ENCODE measurements around the gene SMIM41.
A peak's percentile ranks its signal among the peaks of the same experiment; 100 is the strongest.

SMIM41 gene

GRCh38 chr12:52035926-52036325 lies 43.6 kb upstream of the SMIM41 start:
- H3K4me3 ChIP-seq (replicated peaks; ENCODE audit: low read depth, low read length) = no peak overlapping the region
- no peak for DNase-seq (ENCODE audit: extremely low read depth, insufficient read length)
- TF ChIP-seq CTCF (IDR thresholded peaks at IDR 0.05; ENCODE audit: insufficient read depth, low read length, poor library complexity, severe bottlenecking) = no peak
- no peaks in the 10 kb centered on the region for H3K36me3 ChIP-seq (ENCODE audit: control insufficient read depth, insufficient read depth, low read length)
- H3K27me3 ChIP-seq (replicated peaks; ENCODE audit: control insufficient read depth, insufficient read depth, low read length) = no peaks in the 10 kb centered on the region

GRCh38 chr12:52036587-52037171 lies 42.8 kb upstream of the SMIM41 start:
- Histone ChIP-seq H3K27me3 (replicated peaks; ENCODE audit: control insufficient read depth, insufficient read depth, low read length) (no peaks in the 10 kb centered on the region), H3K36me3 (ENCODE audit: control insufficient read depth, insufficient read depth, low read length) (no peaks in the 10 kb centered on the region), H3K4me3 (replicated peaks; ENCODE audit: low read depth, low read length) (peak overlapping the region; percentile 55)
- TF ChIP-seq CTCF (IDR thresholded peaks at IDR 0.05; ENCODE audit: insufficient read depth, low read length, poor library complexity, severe bottlenecking) = no peak
- DNase-seq (ENCODE audit: extremely low read depth, insufficient read length) = peak; percentile 83

DNA sequence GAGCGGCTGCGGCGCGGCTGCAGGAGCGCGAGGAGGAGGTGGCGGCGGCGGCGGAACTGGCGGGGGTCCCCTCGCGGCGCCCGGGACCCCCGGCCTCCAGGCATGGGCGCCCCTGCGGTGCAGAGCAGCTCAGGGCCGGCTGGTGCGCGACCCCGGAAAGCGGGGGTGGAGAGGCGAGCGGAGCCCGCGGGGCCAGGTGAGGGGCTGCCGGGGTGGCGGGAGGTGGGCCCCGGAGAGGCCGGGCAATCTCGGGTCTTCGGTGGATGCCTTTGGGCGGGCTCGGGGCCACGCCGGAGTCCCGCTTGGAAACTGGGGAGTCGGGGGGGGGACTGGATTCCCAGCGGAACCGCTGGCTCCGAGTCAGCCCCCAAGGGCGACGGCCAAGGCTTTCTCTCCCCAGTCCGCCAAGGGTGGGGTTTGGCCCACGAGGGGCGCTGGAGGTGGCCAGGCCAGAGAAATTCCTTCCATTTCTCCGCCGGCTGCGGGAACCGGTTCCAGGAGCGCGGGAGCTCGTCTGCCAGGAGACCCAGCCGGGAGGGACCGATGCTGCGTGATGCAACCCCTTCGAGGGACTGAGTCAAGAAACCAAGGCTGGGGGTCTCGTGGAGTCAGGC lies 42.1 kb upstream of the SMIM41 start:
- DNase-seq (ENCODE audit: extremely low read depth, insufficient read length) = no peak
- no peaks in the 10 kb centered on the region for H3K27me3 ChIP-seq (replicated peaks; ENCODE audit: control insufficient read depth, insufficient read depth, low read length)
- TF ChIP-seq CTCF (IDR thresholded peaks at IDR 0.05; ENCODE audit: insufficient read depth, low read length, poor library complexity, severe bottlenecking) = no peak
- H3K4me3 ChIP-seq (replicated peaks; ENCODE audit: low read depth, low read length) = peak overlapping the region; percentile 58
- no peaks in the 10 kb centered on the region for H3K36me3 ChIP-seq (ENCODE audit: control insufficient read depth, insufficient read depth, low read length)

DNA sequence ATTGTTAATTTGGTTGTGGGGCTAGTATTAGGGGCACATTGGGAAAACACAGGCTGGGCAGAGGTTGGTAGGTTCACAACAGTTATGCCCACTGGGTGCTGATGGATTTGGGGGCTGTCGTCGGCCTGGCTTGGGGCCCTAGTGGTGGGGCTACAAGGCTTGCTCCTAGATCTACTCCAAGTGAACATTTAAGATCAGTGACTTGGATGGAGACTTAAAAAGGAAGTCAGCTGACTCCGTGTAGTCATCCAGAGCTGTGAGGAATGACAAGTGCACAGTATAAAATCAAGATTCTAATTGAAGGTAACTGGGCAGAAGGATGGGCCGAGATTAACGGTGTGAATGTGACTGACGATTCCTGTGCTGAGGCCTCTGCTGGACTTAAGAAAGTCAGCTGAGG lies 41.1 kb upstream of the SMIM41 start:
- Histone ChIP-seq H3K36me3 (ENCODE audit: control insufficient read depth, insufficient read depth, low read length) (no peaks in the 10 kb centered on the region), H3K27me3 (replicated peaks; ENCODE audit: control insufficient read depth, insufficient read depth, low read length) (no peaks in the 10 kb centered on the region), H3K4me3 (replicated peaks; ENCODE audit: low read depth, low read length) (no peak overlapping the region)
- no peak for DNase-seq (ENCODE audit: extremely low read depth, insufficient read length)
- TF ChIP-seq CTCF (IDR thresholded peaks at IDR 0.05; ENCODE audit: insufficient read depth, low read length, poor library complexity, severe bottlenecking) = no peak

- TF ChIP-seq CTCF (IDR thresholded peaks at IDR 0.05; ENCODE audit: insufficient read depth, low read length, poor library complexity, severe bottlenecking) = no peak
- no peak for DNase-seq (ENCODE audit: extremely low read depth, insufficient read length)
- Histone ChIP-seq H3K4me3 (replicated peaks; ENCODE audit: low read depth, low read length) (no peak overlapping the region), H3K27me3 (replicated peaks; ENCODE audit: control insufficient read depth, insufficient read depth, low read length) (no peaks in the 10 kb centered on the region), H3K36me3 (ENCODE audit: control insufficient read depth, insufficient read depth, low read length) (no peaks in the 10 kb centered on the region)
These were observed 38.5 kb upstream of the SMIM41 start for GRCh38 chr12:52041035-52041434.
